AG04450 (cell line): ENCODE data around the gene TICAM2. TPM values are rescaled to one million over a fixed set of nuclear protein-coding genes. Genes with fewer than 3 reads are reported as not detected.

Source experiments
- CTCF ChIA-PET: fragments of 300-600, 350-600 bp; formaldehyde crosslinking; extraction: SDS; loops from one replicate; lab custom pipeline; 2022; ENCODE audit warnings: antibody characterized with exemption, inconsistent platforms; lab: Charles Lee
- POLR2A ChIA-PET: fragments of 350-600 bp; formaldehyde crosslinking; extraction: SDS; loops from one replicate; lab custom pipeline; 2021; ENCODE audit warnings: antibody characterized with exemption, inconsistent platforms; lab: Yijun Ruan, JAX
- DNase-seq: peaks from one replicate; pipeline ENCODE4 v3.0.0-alpha.2; 2011; ENCODE audit warnings: low read depth, low spot score
- H3K27ac ChIP-seq: one replicate; pipeline ENCODE4 v1.5.1; 2012; ENCODE audit warnings: low read depth, low read length, control low read depth
- H3K27me3 ChIP-seq: one replicate; pipeline ENCODE4 v1.6.0; 2012; ENCODE audit warnings: low read length; ENCODE audit not compliant: control insufficient read depth, insufficient read depth
- H3K4me3 ChIP-seq: 2 replicates; pipeline ENCODE4 v1.5.1; 2011; ENCODE audit warnings: mild to moderate bottlenecking, low read depth, low read length, control low read depth
- H3K9me3 ChIP-seq: 2 replicates; pipeline ENCODE4 v1.5.1; 2012; ENCODE audit warnings: low read length; ENCODE audit not compliant: control insufficient read depth, insufficient read depth
- polyA plus RNA-seq: library from polyadenylated mRNA; depleted of rRNA; stranded (reverse); fragments of >200 nt; gene quantifications from 2 replicates; pipeline ENCODE4 v1.2.3, GENCODE V29; 2011
- TF ChIP-seq, protein P1 (sequence below): IDR thresholded peaks from 2 replicates; pipeline ENCODE4 v1.5.1; 2011; ENCODE audit warnings: low read depth, low read length, control low read depth, inconsistent platforms

TICAM2 gene
- polyA plus RNA-seq, 1 experiment, result 4.3 TPM

DNA sequence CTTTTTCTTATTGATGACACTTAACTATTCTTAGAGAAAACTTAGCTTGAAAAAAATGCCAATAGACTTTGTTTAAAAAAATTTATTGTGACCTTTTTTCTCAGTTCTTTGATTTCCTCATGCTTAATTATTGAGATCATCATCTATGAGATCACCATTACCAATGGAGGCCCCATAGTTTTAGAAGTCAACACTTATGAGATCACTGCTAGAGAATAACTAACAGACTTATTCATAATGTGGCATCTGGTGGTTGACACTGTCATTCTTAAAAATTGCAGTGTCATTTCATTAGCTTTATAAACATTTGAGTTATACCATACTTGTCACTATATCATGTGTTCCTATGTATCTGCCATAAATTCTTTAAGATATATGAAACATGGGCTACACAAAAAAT is 42.8 kb downstream of the TICAM2 start:
- H3K27me3 ChIP-seq, result no peaks in the 10 kb centered on the region
- H3K4me3 ChIP-seq, result no peak overlapping the region
- TF ChIP-seq, protein P1, sequence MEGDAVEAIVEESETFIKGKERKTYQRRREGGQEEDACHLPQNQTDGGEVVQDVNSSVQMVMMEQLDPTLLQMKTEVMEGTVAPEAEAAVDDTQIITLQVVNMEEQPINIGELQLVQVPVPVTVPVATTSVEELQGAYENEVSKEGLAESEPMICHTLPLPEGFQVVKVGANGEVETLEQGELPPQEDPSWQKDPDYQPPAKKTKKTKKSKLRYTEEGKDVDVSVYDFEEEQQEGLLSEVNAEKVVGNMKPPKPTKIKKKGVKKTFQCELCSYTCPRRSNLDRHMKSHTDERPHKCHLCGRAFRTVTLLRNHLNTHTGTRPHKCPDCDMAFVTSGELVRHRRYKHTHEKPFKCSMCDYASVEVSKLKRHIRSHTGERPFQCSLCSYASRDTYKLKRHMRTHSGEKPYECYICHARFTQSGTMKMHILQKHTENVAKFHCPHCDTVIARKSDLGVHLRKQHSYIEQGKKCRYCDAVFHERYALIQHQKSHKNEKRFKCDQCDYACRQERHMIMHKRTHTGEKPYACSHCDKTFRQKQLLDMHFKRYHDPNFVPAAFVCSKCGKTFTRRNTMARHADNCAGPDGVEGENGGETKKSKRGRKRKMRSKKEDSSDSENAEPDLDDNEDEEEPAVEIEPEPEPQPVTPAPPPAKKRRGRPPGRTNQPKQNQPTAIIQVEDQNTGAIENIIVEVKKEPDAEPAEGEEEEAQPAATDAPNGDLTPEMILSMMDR, result no peak
- no peak overlapping the region for H3K27ac ChIP-seq
- ChIA-PET POLR2A (no interaction called here), CTCF (interaction anchor here (0.6 kb wide), 1 partner anchor 290 kb away, joined by 3 read pairs; no protein-coding TSS in a partner anchor)
- H3K9me3 ChIP-seq, result no peaks in the 10 kb centered on the region
- no peak for DNase-seq

DNA sequence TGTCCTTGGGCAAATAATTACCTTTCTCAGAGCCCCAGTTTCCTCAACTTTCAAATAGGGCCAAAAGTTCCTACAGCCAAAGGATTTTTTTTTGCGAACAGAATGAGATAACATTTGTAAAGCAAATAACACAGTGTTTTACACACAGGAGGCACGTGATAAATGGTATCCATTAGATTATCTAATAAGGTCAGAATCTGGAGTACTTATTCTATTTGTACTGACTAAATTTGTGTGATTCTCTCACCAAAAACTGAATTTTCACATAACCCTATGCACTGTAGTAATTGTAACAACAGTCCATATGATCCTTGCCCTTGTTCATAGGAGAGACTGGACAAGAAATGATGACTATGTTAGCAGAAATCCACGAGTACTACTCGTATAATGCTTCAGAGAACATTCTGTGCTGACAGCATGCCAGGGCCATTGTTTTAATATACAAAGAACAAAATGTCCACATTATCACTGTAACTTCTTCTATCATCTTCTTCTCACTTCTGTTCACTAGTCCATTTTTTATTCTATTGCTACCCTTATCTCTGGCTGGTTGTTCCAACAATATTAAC is 43.8 kb downstream of the TICAM2 start:
- Histone ChIP-seq H3K9me3 (no peaks in the 10 kb centered on the region), H3K27me3 (no peaks in the 10 kb centered on the region), H3K27ac (no peak overlapping the region), H3K4me3 (no peak overlapping the region)
- ChIA-PET POLR2A (no interaction called here), CTCF (interaction anchor here (0.5 kb wide), 1 partner anchor 16 kb away, joined by 3 read pairs; no protein-coding TSS in a partner anchor)
- TF ChIP-seq, protein P1, result no peak
- no peak for DNase-seq

DNA sequence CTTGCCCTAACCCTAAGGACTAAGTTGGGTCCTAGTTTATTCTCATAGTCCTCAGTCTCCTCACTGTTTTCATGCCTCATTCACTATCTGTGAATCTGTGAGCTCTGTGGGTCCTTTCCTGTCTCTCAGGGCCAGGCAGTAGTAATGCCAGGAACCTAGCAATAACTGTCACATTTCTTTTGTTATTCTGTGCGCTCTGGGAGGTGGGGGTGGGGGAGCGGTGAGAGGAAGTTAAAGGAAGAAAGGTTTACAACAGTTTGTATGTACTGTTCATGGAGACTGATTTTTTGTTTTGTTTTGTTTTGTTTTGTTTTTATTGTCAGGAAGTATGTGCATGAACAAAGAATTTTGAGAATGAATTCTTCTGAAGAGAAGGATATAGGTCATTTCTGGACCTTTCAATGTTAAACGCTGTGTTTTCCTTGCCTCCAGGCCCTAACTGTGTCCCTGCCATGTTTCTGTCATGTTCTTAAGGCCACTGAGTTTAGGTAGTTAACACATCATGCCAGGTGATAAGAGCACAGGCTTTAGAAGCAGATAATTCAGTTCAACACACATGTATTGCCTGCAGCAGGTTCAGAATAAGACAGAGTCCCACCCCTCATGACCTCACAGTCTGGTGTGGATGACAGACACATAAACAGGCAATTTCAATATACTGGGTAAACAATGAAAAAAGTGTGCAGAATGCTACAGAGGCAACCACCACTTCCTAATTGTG is 44.5 kb downstream of the TICAM2 start:
- no peak for DNase-seq
- H3K4me3 ChIP-seq, result no peak overlapping the region
- POLR2A ChIA-PET, result no interaction called here
- H3K27ac ChIP-seq, result no peak overlapping the region
- CTCF ChIA-PET, result no interaction called here
- no peaks in the 10 kb centered on the region for H3K9me3 ChIP-seq
- TF ChIP-seq, protein P1, result no peak
- H3K27me3 ChIP-seq, result no peaks in the 10 kb centered on the region

DNA sequence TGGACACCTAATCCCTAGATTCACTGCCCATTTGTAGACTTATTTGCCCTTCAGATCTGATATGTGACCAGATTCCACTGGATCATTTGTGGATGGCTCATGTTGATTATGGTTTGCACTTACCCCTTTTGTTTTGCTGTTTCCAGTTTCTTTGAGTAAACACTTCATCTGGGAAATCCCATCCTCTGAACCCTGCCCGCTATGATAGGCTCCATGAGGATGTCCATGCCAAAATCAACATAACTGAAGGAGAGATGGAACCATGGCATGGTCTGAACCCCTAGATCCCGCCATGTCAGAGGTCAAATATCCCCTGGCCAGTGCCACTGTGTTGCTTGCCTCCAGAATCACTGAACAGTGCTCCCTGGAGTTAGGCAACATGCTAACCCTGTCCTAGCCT is 46.0 kb downstream of the TICAM2 start:
- TF ChIP-seq, protein P1, result no peak
- ChIA-PET CTCF (no interaction called here), POLR2A (no interaction called here)
- H3K27ac ChIP-seq, result no peak overlapping the region
- H3K9me3 ChIP-seq, result no peaks in the 10 kb centered on the region
- H3K4me3 ChIP-seq, result no peak overlapping the region
- no peak for DNase-seq
- no peaks in the 10 kb centered on the region for H3K27me3 ChIP-seq

- Histone ChIP-seq H3K27ac (no peak overlapping the region), H3K4me3 (no peak overlapping the region), H3K9me3 (no peaks in the 10 kb centered on the region), H3K27me3 (no peaks in the 10 kb centered on the region)
- no peak for DNase-seq
- POLR2A ChIA-PET, result interaction anchor here (0.7 kb wide), 1 partner anchor 10 kb away, joined by 4 read pairs; no protein-coding TSS in a partner anchor
- CTCF ChIA-PET, result no interaction called here
- TF ChIP-seq, protein P1, result no peak
These were observed 47.1 kb downstream of the TICAM2 start for GRCh38 chr5:115555084-115555633.
